GM18502 (cell line): ENCODE results near the gene CLASP1.
"Not testable (repeated sequence)": the region's sequence is repeated elsewhere in the genome, so short reads cannot be mapped to it uniquely, and the experiment has no call there.

Source experiments
- ATAC-seq: cut with Tn5 transposase; IDR thresholded peaks from one replicate; pipeline ENCODE4 v1.9.1; 2021; ENCODE audit warnings: mild to moderate bottlenecking; ENCODE audit not compliant: unreplicated experiment, poor library complexity

CLASP1 gene

GRCh38 chr2:121398853-121399252 lies 250.4 kb downstream of the CLASP1 start:
- ATAC-seq = no peak

GRCh38 chr2:121390082-121390692 lies 259.1 kb downstream of the CLASP1 start:
- no peak for ATAC-seq

DNA sequence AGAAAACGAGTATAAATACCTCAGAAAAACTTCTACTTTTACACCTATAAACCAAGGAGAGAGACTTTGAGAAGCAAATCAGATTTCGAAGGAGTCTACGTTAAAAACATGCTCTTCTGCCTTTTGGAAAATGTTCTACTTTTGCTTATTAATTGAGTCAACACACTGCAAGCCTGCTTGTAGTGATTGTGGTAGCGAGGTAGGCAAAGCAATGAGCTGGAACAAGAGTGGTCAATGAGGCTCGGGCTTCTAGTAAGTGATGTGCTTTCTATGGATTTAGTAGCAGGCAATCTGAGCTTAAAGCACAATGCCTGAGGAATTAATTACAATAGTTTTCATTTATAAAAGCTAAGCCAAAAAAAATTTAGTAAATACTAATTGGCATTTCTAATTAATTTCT lies 260.9 kb downstream of the CLASP1 start:
- no peak for ATAC-seq

GRCh38 chr2:121387591-121388325 lies 261.5 kb downstream of the CLASP1 start:
- no peak for ATAC-seq

- ATAC-seq = no peak
These were observed 262.6 kb downstream of the CLASP1 start for GRCh38 chr2:121386707-121387106.

DNA sequence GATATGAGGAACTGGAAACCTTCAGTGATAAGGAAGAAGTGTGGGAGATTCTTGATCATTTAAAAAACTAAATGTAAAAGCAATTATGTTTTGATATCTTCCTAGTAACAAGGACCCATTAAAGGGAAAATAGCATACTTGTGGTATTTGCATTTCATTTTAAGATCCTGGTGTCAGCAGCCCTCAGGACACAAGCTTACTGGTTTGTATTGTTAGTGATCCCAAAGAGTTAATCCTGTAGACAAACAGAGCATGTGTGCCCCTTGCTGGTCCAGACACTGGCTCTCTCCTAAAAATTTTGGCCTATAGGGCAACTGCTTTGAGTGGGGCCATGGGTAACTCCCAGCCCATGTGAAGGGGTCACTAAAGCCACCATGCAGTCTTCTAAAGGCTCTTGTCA lies 263.2 kb downstream of the CLASP1 start:
- no peak for ATAC-seq

DNA sequence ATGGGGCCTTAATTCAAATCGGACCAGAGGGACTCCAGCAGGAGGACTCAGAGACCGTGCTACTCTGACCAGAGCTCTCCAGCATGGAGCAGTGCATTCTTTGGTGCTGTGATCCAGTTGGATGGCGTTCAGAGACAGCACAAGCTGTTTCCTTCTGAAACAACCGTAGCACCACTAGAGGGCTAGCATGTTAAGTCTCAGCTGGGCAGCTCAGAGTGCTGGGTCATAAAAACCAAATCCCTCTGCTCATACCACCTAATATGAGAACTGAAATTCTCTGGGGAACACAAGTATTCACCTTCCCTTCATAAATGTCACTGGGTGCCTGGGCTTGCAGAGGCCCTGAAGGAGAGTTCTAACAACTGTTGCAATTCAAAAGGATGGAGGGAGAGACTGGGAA lies 266.5 kb downstream of the CLASP1 start:
- ATAC-seq = no peak

- no peak for ATAC-seq
These were observed 271.6 kb downstream of the CLASP1 start for GRCh38 chr2:121377646-121378045.

- ATAC-seq = no peak
These were observed 272.6 kb downstream of the CLASP1 start for GRCh38 chr2:121376535-121377250.

DNA sequence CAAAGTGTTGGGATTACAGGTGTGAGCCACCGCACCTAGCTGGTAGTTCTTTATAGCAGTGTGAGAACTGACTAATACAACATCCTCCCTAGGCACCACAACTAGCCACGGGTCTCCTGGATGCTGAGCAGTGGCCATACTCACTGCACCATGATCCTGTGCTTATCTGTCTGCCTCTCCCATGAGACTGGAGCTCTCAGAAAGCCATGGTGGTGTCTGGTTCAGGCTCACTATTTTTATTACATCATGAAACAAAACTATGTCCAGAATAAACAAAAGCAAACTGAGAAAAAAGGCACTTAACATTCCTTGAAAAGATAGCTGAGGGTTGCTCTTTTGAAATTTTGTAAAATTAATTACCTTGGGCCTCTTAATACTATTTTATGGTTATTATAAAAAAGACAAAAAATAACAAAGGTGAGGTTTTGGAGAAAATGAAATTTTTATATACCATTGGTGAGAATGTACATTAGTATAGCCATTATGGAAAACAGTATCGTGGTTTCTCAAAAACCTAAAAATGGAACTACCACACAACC lies 273.6 kb downstream of the CLASP1 start:
- no peak for ATAC-seq

GRCh38 chr2:121374412-121375075 lies 274.7 kb downstream of the CLASP1 start:
- not testable (repeated sequence) for ATAC-seq

- ATAC-seq = peak; percentile 76
These were observed 276.4 kb downstream of the CLASP1 start for GRCh38 chr2:121372721-121373353.

DNA sequence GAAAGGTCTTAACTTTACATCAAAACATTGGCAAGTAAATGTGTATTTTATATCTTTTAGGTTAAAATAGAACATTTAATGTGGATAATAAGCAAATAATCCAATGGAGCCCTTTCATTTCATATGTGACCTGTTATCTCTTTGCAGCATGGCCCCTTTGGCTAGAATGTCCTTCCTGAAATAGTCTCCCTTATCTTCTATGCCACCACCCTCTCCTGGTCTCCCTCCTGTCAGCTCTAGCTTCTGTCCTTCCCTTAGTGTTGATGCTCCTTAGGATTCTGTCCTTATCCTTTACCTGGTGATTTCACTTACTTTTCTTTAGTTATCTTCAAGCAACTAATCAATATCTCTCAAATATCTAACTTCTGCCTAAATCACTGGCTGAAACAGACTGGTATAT lies 277.2 kb downstream of the CLASP1 start:
- ATAC-seq = no peak

GRCh38 chr2:121368836-121369235 lies 280.4 kb downstream of the CLASP1 start:
- no peak for ATAC-seq

- ATAC-seq = no peak
These were observed 281.1 kb downstream of the CLASP1 start for GRCh38 chr2:121368155-121368554.

DNA sequence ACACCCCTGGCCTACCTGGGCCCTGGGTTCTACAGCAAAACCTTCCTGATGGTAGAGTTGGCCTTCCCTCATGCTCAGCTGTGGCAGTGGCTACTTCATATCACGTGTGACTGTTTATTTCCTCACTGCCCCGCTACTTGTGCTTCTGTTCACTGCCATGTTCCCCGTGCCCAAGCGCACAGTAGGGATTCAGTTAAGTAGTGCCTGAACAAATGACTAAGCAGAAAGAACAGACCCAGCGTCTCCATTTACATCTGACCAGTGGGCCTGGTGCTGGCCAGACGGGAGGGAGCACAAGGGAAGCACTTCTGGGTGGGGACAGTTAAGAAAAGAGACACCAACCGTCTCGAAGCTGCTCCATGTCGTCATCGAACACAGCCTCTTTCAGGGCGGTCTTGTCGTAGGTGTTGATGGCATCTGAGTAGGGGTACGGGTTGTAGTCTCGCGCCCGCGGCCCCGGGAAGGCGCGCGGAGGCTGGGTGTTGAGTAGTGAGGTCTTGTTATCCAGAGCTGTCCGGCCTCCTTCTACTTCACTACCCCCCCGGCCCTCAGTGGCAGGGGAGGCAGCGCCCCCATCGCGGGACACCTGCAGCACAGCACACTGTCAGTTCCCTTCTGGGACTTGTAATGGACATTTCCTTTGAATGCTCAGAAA lies 281.9 kb downstream of the CLASP1 start:
- no peak for ATAC-seq

GRCh38 chr2:121366040-121366439 lies 283.2 kb downstream of the CLASP1 start:
- ATAC-seq = no peak

GRCh38 chr2:121365061-121365460 lies 284.2 kb downstream of the CLASP1 start:
- no peak for ATAC-seq

- no peak for ATAC-seq
These were observed 285.4 kb downstream of the CLASP1 start for GRCh38 chr2:121363632-121364420.
